Sigmoid colon (tissue), 4 donors: ENCODE results near the gene THEM5.
"Not testable (repeated sequence)": the region's sequence is repeated elsewhere in the genome, so short reads cannot be mapped to it uniquely, and the experiment has no call there.

Experiments
- CTCF ChIP-seq, 4 experiments: fragments of 450-650 bp in 3 of 4; fragments of 200-600 bp in 1 of 4; IDR thresholded peaks; one replicate each; pipeline ENCODE4 v1.5.1; 2016 to 2019; ENCODE audit warnings: antibody characterized with exemption in 4 of 4, mild to moderate bottlenecking in 3 of 4, moderate library complexity in 2 of 4
- EP300 ChIP-seq, 4 donors: sonication (generic); formaldehyde crosslinking; IDR thresholded peaks; one replicate each; pipeline ENCODE4 v1.6.1; 2017; ENCODE audit warnings: antibody characterized with exemption in 4 of 4
- POLR2AphosphoS5 ChIP-seq, 4 donors: sonication (generic); formaldehyde crosslinking; IDR thresholded peaks; one replicate each; pipeline ENCODE4 v1.6.1; 2017; ENCODE audit warnings: antibody characterized with exemption in 4 of 4

- TF ChIP-seq CTCF, EP300, POLR2AphosphoS5 (IDR thresholded peaks at IDR 0.05): not testable (repeated sequence)
These were observed 19.3 kb upstream of the THEM5 start for GRCh38 chr1:151872776-151873175.
